ENCODE results near the gene CD93.

Gene CD93

GRCh38 chr20:23061734-23062561, 24.2 kb downstream of the CD93 start:
- DNase-seq (ENCODE audit: low read depth): peak; percentile 89
- TF ChIP-seq, protein P1, sequence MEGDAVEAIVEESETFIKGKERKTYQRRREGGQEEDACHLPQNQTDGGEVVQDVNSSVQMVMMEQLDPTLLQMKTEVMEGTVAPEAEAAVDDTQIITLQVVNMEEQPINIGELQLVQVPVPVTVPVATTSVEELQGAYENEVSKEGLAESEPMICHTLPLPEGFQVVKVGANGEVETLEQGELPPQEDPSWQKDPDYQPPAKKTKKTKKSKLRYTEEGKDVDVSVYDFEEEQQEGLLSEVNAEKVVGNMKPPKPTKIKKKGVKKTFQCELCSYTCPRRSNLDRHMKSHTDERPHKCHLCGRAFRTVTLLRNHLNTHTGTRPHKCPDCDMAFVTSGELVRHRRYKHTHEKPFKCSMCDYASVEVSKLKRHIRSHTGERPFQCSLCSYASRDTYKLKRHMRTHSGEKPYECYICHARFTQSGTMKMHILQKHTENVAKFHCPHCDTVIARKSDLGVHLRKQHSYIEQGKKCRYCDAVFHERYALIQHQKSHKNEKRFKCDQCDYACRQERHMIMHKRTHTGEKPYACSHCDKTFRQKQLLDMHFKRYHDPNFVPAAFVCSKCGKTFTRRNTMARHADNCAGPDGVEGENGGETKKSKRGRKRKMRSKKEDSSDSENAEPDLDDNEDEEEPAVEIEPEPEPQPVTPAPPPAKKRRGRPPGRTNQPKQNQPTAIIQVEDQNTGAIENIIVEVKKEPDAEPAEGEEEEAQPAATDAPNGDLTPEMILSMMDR (IDR thresholded peaks at IDR 0.05; ENCODE audit: low read length, missing control alignments): peak; percentile 74
- no peak overlapping the region for H3K4me3 ChIP-seq (replicated peaks; ENCODE audit: low read depth, low read length)

GRCh38 chr20:23061262-23061661, 24.9 kb downstream of the CD93 start:
- DNase-seq (ENCODE audit: low read depth): no peak
- H3K4me3 ChIP-seq (replicated peaks; ENCODE audit: low read depth, low read length): no peak overlapping the region
- TF ChIP-seq, protein P1 (IDR thresholded peaks at IDR 0.05; ENCODE audit: low read length, missing control alignments): no peak

- no peak overlapping the region for H3K4me3 ChIP-seq (replicated peaks; ENCODE audit: low read depth, low read length)
- no peak for DNase-seq (ENCODE audit: low read depth)
- TF ChIP-seq, protein P1 (IDR thresholded peaks at IDR 0.05; ENCODE audit: low read length, missing control alignments): no peak
Measured at GRCh38 chr20:23060629-23061028, 25.5 kb downstream of the CD93 start.

GRCh38 chr20:23059846-23060245, 26.3 kb downstream of the CD93 start:
- TF ChIP-seq, protein P1 (IDR thresholded peaks at IDR 0.05; ENCODE audit: low read length, missing control alignments): no peak
- no peak overlapping the region for H3K4me3 ChIP-seq (replicated peaks; ENCODE audit: low read depth, low read length)
- no peak for DNase-seq (ENCODE audit: low read depth)

GRCh38 chr20:23059001-23059400, 27.1 kb downstream of the CD93 start:
- H3K4me3 ChIP-seq (replicated peaks; ENCODE audit: low read depth, low read length): no peak overlapping the region
- TF ChIP-seq, protein P1 (IDR thresholded peaks at IDR 0.05; ENCODE audit: low read length, missing control alignments): no peak

GRCh38 chr20:23058240-23058639, 27.9 kb downstream of the CD93 start:
- TF ChIP-seq, protein P1 (IDR thresholded peaks at IDR 0.05; ENCODE audit: low read length, missing control alignments): peak; percentile 29
- H3K4me3 ChIP-seq (replicated peaks; ENCODE audit: low read depth, low read length): no peak overlapping the region

More at GRCh38 chr20:23059001-23059400, 27.1 kb downstream of the CD93 start:
- DNase-seq (ENCODE audit: low read depth): no peak

DNA sequence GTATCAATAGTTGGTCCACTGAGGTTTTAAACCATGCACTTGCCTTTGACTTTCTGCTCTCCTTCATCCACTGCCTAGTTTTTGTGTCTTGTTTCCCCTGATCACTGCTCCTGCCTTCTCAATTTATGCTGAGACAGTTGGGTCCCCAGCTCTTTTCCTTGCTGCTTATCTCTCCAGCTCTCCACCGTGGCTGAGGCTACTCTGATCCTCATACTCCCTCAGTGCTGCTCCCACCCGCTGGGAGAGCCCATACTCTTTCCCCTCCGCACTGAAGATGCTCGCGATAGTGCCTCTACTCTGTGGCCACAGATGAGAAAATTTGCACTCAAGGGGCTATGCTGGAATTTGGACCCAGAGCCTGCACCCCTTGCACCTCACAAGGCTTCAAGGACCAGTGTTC, 33.2 kb downstream of the CD93 start:
- no peak overlapping the region for H3K4me3 ChIP-seq (replicated peaks; ENCODE audit: low read depth, low read length)
- TF ChIP-seq, protein P1 (IDR thresholded peaks at IDR 0.05; ENCODE audit: low read length, missing control alignments): no peak
- DNase-seq (ENCODE audit: low read depth): no peak

More at GRCh38 chr20:23058240-23058639, 27.9 kb downstream of the CD93 start:
- no peak for DNase-seq (ENCODE audit: low read depth)

Measured in fibroblast of pulmonary artery (primary cell).